HS-5 (cell line): ENCODE measurements around the gene HAUS7.

Source experiments
- DNase-seq: peaks from one replicate; pipeline ENCODE4 v3.0.0-alpha.2; 2012; ENCODE audit warnings: low read depth

The HAUS7 gene

DNA sequence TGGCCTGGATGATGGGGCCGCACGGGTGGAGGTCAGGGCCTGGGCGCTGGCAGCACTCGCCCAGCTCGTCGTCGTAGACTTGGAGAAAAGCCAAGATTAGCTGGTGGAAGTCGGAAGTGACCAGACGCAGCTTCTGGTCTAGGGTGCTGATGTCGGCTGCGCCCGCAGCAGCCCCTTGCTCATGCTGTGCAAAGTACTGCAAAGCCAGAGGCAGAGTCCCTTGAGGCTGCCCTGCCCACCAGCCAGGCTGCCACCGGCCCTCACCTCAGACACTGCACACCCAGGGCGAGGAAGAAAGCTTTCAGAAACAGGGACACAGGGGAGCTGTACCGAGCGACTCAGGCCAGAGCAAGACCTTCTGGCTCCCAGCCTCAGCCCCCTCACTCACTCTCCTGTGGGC, 14.8 kb downstream of the HAUS7 start:
- no peak for DNase-seq

DNA sequence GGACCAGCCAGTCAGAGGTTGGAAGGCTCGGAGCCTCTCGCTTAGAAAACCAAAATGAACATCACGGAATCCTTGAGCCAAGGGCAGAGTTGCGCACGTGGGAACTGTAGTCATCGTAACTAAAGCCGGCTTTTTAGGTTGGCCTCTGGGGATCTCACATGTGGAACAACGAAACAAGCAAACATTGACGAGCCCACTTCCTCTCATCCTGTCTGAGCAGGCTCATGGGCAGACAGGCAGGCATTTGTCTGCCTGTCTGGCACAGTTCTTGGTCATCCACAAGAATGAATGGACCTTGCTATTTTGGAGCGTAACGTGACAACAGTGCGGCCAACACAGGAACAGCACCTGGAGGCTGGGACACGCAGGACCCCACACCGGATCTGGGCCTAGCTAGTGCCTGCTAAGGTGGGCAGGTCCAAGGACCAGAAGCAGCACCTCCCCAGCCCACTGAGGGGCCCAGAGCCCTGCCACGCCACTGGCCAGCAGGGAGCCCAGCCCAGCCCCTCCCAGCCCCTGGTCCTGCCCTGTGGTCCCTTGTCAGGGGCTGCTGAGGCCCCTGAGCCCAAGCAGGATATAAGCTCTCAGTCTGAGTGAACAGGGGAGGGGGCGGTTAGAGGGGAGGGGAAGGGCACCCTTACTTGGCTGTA, 15.3 kb downstream of the HAUS7 start:
- no peak for DNase-seq

DNA sequence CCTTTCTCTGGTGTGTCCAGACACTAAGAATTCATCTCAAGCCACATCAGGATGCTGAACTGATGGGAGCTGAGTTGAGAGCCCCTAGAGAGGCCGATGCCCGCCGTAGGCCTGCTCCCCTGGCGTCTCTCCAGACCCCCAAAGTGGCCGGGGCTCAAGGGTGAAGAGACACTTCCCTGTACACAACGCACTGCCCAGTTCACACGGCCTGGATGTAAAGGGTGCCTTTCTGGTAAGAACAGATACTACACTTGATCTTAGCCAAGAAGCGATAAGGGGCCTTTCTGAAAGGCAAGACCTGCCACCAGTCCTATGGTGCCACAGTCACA, 19.5 kb downstream of the HAUS7 start:
- DNase-seq = no peak

- DNase-seq = no peak
Measured at GRCh38 chrX:153450114-153450948, 20.0 kb downstream of the HAUS7 start.

DNA sequence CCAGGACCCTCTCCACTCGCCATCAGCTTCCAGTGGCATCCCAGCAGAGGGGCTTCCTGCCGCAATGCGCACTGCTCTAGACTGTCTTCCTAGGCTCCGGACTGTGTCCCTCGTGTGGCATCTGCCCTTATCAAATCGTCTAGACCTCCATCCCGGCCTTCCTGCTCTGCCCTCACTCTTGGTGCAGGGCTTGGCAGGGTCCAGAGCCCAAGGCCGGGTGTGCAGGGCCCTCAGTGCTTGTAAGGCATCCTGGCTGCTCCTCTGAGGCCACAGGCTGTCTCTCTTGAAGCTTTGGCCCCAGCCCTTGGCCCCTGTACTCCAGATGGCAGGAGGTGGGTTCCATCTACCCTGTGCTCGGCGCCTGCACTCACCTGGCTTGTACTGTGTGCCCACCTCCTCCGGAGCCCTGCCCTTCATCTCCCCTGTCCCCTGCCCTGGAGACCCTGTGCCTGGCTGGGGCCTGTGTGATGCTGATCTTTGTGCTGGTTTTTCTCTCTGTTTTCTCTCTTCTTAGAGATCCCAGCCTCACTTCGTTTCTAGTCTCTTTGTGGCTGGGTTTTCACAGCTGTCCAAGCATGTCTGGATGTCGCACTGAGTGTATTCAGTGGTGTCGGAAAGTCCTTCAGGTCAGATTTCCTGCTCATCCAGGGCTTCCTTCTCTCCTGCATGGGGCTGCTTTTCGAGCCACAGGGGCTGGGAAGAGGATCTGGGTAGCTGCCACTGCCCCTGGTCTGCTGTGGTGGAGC, 20.8 kb downstream of the HAUS7 start:
- DNase-seq = no peak

- no peak for DNase-seq
Measured at GRCh38 chrX:153448556-153449367, 21.6 kb downstream of the HAUS7 start.

- no peak for DNase-seq
Measured at GRCh38 chrX:153447581-153447960, 22.8 kb downstream of the HAUS7 start.

- DNase-seq = no peak
Measured at GRCh38 chrX:153446950-153447580, 23.3 kb downstream of the HAUS7 start.

GRCh38 chrX:153446636-153446936, 23.8 kb downstream of the HAUS7 start:
- DNase-seq = no peak

- no peak for DNase-seq
Measured at GRCh38 chrX:153445856-153446635, 24.3 kb downstream of the HAUS7 start, which contains the start of gene TREX2. TSS of gene TREX2 (minus strand) at chrX:153446056. CDS start at chrX:153445430, 626 bp downstream.

DNA sequence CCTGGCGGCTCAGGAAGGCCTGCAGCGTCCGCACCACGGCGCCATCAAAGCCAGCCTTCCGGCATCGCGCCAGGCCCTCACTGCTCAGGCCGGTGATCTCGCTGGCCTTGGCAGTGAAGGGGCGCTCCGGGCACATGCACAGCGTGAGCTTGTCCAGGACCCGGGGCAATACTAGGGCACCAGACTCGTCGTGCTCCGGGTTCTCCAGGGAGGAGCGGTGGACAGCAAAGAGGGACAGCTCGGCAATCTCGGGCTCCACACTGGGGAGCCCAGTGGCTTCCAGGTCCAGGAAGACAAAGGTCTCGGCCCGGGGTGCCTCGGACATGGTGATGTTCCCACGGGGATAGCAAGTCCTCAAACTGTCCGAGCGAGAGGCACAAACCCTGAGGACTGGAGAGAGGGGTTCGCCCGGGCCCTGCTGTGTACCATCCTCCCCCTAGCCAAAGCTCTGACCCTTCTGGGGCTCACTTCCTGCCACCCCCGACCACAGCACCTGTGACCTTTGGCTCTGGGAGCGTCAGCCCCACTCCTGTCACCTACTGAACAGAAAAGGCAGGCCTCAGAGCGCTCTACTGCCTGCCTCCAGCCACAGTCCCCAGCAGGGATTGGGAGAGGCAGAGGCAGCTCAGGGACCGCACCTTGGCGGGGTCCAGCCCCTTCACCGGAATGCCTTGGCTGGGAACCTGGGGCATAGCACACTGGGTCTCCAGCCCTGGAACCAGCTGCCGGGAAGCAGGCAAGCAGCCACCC, 25.1 kb downstream of the HAUS7 start:
- no peak for DNase-seq

GRCh38 chrX:153444333-153445011, 25.9 kb downstream of the HAUS7 start:
- DNase-seq = no peak

- DNase-seq = no peak
Measured at GRCh38 chrX:153443476-153444332, 26.7 kb downstream of the HAUS7 start.

- no peak for DNase-seq
Measured at GRCh38 chrX:153442463-153442862, 27.9 kb downstream of the HAUS7 start.

- DNase-seq = no peak
Measured at GRCh38 chrX:153441981-153442380, 28.4 kb downstream of the HAUS7 start.

DNA sequence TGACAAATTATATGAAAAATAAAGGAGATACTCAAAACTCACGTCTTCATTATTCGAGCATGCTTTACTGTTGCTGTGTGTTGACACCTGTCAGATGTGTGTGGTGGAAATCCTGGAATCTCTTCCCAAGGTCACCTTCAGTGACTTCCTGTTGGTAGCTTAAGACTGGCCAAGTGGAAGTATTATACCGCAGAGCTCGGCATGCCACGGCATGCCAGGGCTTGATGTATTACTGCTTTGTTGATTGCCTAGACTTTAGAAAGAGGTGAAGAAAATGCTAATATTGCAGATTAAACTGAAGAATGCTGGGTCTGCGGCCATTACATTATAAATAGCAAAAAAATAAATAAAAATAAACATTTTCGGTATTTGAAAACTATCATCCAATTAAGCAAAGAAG, 29.1 kb downstream of the HAUS7 start:
- no peak for DNase-seq

DNA sequence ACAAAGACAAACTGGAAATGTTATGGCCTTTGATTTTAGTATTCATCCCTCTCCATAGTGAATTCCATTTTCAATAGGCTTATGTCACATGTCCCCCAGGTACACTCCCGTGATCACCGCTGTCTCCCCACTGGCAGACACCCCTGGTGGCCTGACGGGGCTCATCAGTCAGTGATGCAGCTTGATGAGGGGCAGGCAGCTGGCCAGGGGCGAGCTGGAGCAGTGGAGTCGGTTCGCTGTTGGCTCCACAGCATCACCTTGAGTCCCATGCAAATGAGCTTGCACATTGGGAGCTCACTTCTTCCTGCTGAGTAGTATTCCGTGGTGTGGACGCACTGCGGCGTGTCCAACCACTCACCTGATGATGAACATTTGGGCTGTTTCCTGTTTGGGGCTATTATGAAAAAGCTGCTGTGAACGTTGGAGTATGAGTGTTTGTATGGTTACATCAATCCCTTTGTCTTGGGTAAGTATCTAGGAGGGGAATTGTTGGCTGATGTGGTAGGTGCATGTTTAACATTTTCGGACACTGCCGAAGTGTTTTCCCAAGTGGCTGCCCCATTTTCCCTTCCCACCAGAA, 29.7 kb downstream of the HAUS7 start:
- no peak for DNase-seq

GRCh38 chrX:153439977-153440376, 30.4 kb downstream of the HAUS7 start:
- no peak for DNase-seq
